OCI-LY3 (cell line): Measurements from ENCODE around the gene TGM5.

ENCODE experiments used
- H2AFZ ChIP-seq: fragments of 200-600, 300-600 bp; shearing (Covaris generic); 2 replicates; pipeline ENCODE4 v1.6.0; 2014; ENCODE audit warnings: antibody characterized with exemption, low read depth, low read length
- H3K27ac ChIP-seq: fragments of 200-600, 300-600 bp; sonication (generic); 2 replicates; pipeline ENCODE4 v1.5.1; 2014; ENCODE audit warnings: mild to moderate bottlenecking, low read length, moderate library complexity, mixed read lengths
- H3K27me3 ChIP-seq: fragments of 200-600, 300-600 bp; sonication (generic); 2 replicates; pipeline ENCODE4 v1.6.1; 2014; ENCODE audit warnings: low read depth, low read length, mixed read lengths
- H3K36me3 ChIP-seq: fragments of 200-600, 300-600 bp; sonication (generic); replicated peaks from 2 replicates; pipeline ENCODE3; 2014; ENCODE audit warnings: low read depth, low read length, mixed read lengths
- H3K4me1 ChIP-seq: fragments of 300-600, 200-600 bp; sonication (generic); 2 replicates; pipeline ENCODE4 v1.6.1; 2014; ENCODE audit warnings: low read length, mixed read lengths
- H3K4me2 ChIP-seq: fragments of 200-600, 300-600 bp; sonication (generic); 2 replicates; pipeline ENCODE4 v1.6.1; 2014; ENCODE audit warnings: low read length, mixed read lengths
- H3K4me3 ChIP-seq: fragments of 300-600, 200-600 bp; sonication (generic); 2 replicates; pipeline ENCODE4 v1.5.1; 2014; ENCODE audit warnings: antibody characterized with exemption, mild to moderate bottlenecking, low read length, moderate library complexity
- H3K79me2 ChIP-seq: fragments of 300-600, 200-600 bp; shearing (Covaris generic); 2 replicates; pipeline ENCODE4 v1.6.1; 2014; ENCODE audit warnings: mild to moderate bottlenecking, low read length, mixed read lengths
- H3K9ac ChIP-seq: fragments of 300-600, 200-600 bp; shearing (Covaris generic); 2 replicates; pipeline ENCODE4 v1.6.0; 2014; ENCODE audit warnings: mild to moderate bottlenecking, low read length, moderate library complexity
- H3K9me3 ChIP-seq: fragments of 200-600, 300-600 bp; shearing (Covaris generic); 2 replicates; pipeline ENCODE4 v1.6.1; 2014; ENCODE audit warnings: low read length, mixed read lengths; ENCODE audit not compliant: insufficient read depth
- H4K20me1 ChIP-seq: fragments of 200-600, 300-600 bp; sonication (generic); 2 replicates; pipeline ENCODE4 v1.6.1; 2016; ENCODE audit warnings: low read length, mixed read lengths; ENCODE audit not compliant: insufficient read depth
- CTCF ChIP-seq: fragments of 200-600, 300-600 bp; sonication (generic); IDR thresholded peaks from 2 replicates; pipeline ENCODE4 v1.5.1; 2014; ENCODE audit warnings: antibody characterized with exemption, low read length, low read depth
- EZH2phosphoT487 ChIP-seq: fragments of 200-600 bp; shearing (Covaris generic); IDR thresholded peaks from 2 replicates; pipeline ENCODE4 v1.6.1; 2018; ENCODE audit warnings: antibody characterized with exemption, mixed run types, low read depth

The TGM5 gene

GRCh38 chr15:43209059-43209824, 57.5 kb downstream of the TGM5 start:
- H3K4me1 ChIP-seq = no peaks in the 10 kb centered on the region
- no peaks in the 10 kb centered on the region for H3K36me3 ChIP-seq
- no peak overlapping the region for H3K9ac ChIP-seq
- peaks cover 10% of the 10 kb centered on the region; the same call in 1 of the 2 replicates for H3K27me3 ChIP-seq
- no peak overlapping the region for H3K4me3 ChIP-seq
- TF ChIP-seq EZH2phosphoT487 (no peak), CTCF (no peak)
- no peak overlapping the region for H3K27ac ChIP-seq
- H3K9me3 ChIP-seq = no peaks in the 10 kb centered on the region
- H2AFZ ChIP-seq = no peak overlapping the region
- H3K4me2 ChIP-seq = no peak overlapping the region
- no peaks in the 10 kb centered on the region for H3K79me2 ChIP-seq
- H4K20me1 ChIP-seq = no peaks in the 10 kb centered on the region

GRCh38 chr15:43208052-43209002, 58.4 kb downstream of the TGM5 start:
- H3K4me2 ChIP-seq = no peak overlapping the region
- no peaks in the 10 kb centered on the region for H3K9me3 ChIP-seq
- no peaks in the 10 kb centered on the region for H4K20me1 ChIP-seq
- H3K4me3 ChIP-seq = no peak overlapping the region
- no peaks in the 10 kb centered on the region for H3K79me2 ChIP-seq
- no peak overlapping the region for H3K27ac ChIP-seq
- TF ChIP-seq CTCF (no peak), EZH2phosphoT487 (no peak)
- H3K4me1 ChIP-seq = peaks cover 3% of the 10 kb centered on the region; the same call in 1 of the 2 replicates
- H3K36me3 ChIP-seq = no peaks in the 10 kb centered on the region
- H3K27me3 ChIP-seq = peaks cover 10% of the 10 kb centered on the region; the same call in 1 of the 2 replicates
- no peak overlapping the region for H3K9ac ChIP-seq
- no peak overlapping the region for H2AFZ ChIP-seq

- no peak overlapping the region for H3K27ac ChIP-seq
- no peak overlapping the region for H3K9ac ChIP-seq
- peaks cover 3% of the 10 kb centered on the region; the same call in 1 of the 2 replicates for H3K4me1 ChIP-seq
- H3K4me2 ChIP-seq = no peak overlapping the region
- H3K79me2 ChIP-seq = no peaks in the 10 kb centered on the region
- no peak overlapping the region for H3K4me3 ChIP-seq
- H2AFZ ChIP-seq = no peak overlapping the region
- H3K27me3 ChIP-seq = peaks cover 10% of the 10 kb centered on the region; the same call in 1 of the 2 replicates
- H3K36me3 ChIP-seq = no peaks in the 10 kb centered on the region
- H3K9me3 ChIP-seq = no peaks in the 10 kb centered on the region
- TF ChIP-seq EZH2phosphoT487 (no peak), CTCF (no peak)
- no peaks in the 10 kb centered on the region for H4K20me1 ChIP-seq
These were observed 59.7 kb downstream of the TGM5 start for GRCh38 chr15:43207024-43207423.

- Histone ChIP-seq H3K79me2 (no peaks in the 10 kb centered on the region), H3K4me2 (no peak overlapping the region), H3K9ac (no peak overlapping the region), H3K4me1 (peaks cover 3% of the 10 kb centered on the region; the same call in 1 of the 2 replicates), H3K27ac (no peak overlapping the region), H3K9me3 (no peaks in the 10 kb centered on the region), H4K20me1 (no peaks in the 10 kb centered on the region), H2AFZ (no peak overlapping the region), H3K27me3 (peaks cover 10% of the 10 kb centered on the region; the same call in 1 of the 2 replicates), H3K36me3 (no peaks in the 10 kb centered on the region), H3K4me3 (no peak overlapping the region)
- TF ChIP-seq EZH2phosphoT487 (no peak), CTCF (no peak)
These were observed 60.7 kb downstream of the TGM5 start for GRCh38 chr15:43206054-43206453.
